GM12878 (cell line): ENCODE results near the gene ASGR2. TPM values are rescaled to one million over a fixed set of nuclear protein-coding genes. Genes with fewer than 3 reads are reported as not detected.
A peak's percentile ranks its signal among the peaks of the same experiment; 100 is the strongest.

Experiments used
- ATAC-seq: fragments of 200-7000 bp; cut with Tn5 transposase; 3 replicates; pipeline ENCODE4 v1.9.1; 2020; ENCODE audit warnings: mild to moderate bottlenecking, moderate library complexity
- BruUV-seq: library from RNA; stranded (reverse); fragments of 400-500 nt; replicated peaks from 2 replicates; lab custom pipeline; 2021; lab: Mats Ljungman, UMichigan
- CTCF ChIA-PET: fragments of 300-600 bp; sonication (Branson Sonifier 250); formaldehyde crosslinking; extraction: SDS; loops from one replicate; lab custom pipeline; 2021; ENCODE audit warnings: inconsistent platforms; lab: Yijun Ruan, JAX
- POLR2A ChIA-PET: fragments of 350-600 bp; formaldehyde crosslinking; extraction: SDS; loops from one replicate; lab custom pipeline; 2021; ENCODE audit warnings: inconsistent platforms; lab: Charles Lee
- RAD21 ChIA-PET: fragments of 300-600 bp; sonication (Branson Sonifier 250); formaldehyde crosslinking; loops from one replicate; lab custom pipeline; 2023; ENCODE audit warnings: antibody characterized with exemption; ENCODE audit not compliant: unreplicated experiment; lab: Charles Lee
- SMC1A ChIA-PET: fragments of 300-600 bp; sonication (Branson Sonifier 250); formaldehyde crosslinking; loops from one replicate; lab custom pipeline; 2023; ENCODE audit not compliant: unreplicated experiment, uncharacterized antibody; lab: Charles Lee
- DNase-seq: peaks from one replicate; pipeline ENCODE4 v3.0.0-alpha.2; 2011; ENCODE audit warnings: low read depth, low spot score
- FAIRE-seq: peaks from 3 replicates; lab custom pipeline; 2011; peaks lifted over from hg19 to GRCh38; lab: Jason Lieb, UNC
- H2AFZ ChIP-seq: 2 replicates; pipeline ENCODE4 v1.6.0; 2011; ENCODE audit warnings: low read depth, low read length, control low read depth; ENCODE audit not compliant: control insufficient read depth
- H3K27ac ChIP-seq: 2 replicates; pipeline ENCODE4 v1.5.1; 2011; ENCODE audit warnings: control low read depth; ENCODE audit not compliant: control insufficient read depth, insufficient read depth
- H3K27me3 ChIP-seq, 2 experiments: replicated peaks in 1 of 2; 2 replicates each; pipeline versions ENCODE4 v1.6.0 to v1.6.1; 2011; ENCODE audit warnings: low read length in 1 of 2; ENCODE audit not compliant: control insufficient read depth in 2 of 2, insufficient read depth in 2 of 2
- H3K36me3 ChIP-seq, 2 experiments: 2 replicates each; pipeline ENCODE4 v1.5.1; 2011; ENCODE audit warnings: low read length in 1 of 2; ENCODE audit not compliant: control insufficient read depth in 2 of 2, insufficient read depth in 2 of 2
- H3K4me1 ChIP-seq: 2 replicates; pipeline ENCODE4 v1.6.1; 2011; ENCODE audit warnings: mild to moderate bottlenecking, low read length, moderate library complexity, mixed read lengths; ENCODE audit not compliant: control insufficient read depth, insufficient read depth
- H3K4me2 ChIP-seq: 2 replicates; pipeline ENCODE4 v1.6.0; 2011; ENCODE audit warnings: control low read depth; ENCODE audit not compliant: control insufficient read depth, insufficient read depth
- H3K4me3 ChIP-seq: fragments of 200-600 bp; sonication (generic); 2 replicates; pipeline ENCODE4 v1.5.1; 2016
- H3K79me2 ChIP-seq: 2 replicates; pipeline ENCODE4 v1.6.0; 2011; ENCODE audit warnings: low read length; ENCODE audit not compliant: control insufficient read depth, insufficient read depth
- H3K9ac ChIP-seq: 2 replicates; pipeline ENCODE4 v1.8.0; 2011; ENCODE audit warnings: low read length, control low read depth, mixed read lengths; ENCODE audit not compliant: control insufficient read depth, insufficient read depth
- H3K9me3 ChIP-seq: replicated peaks from 3 replicates; pipeline ENCODE4 v1.5.1; 2011; ENCODE audit warnings: mild to moderate bottlenecking, low read length; ENCODE audit not compliant: control insufficient read depth, insufficient read depth
- H4K20me1 ChIP-seq: 2 replicates; pipeline ENCODE4 v1.6.0; 2011; ENCODE audit not compliant: control insufficient read depth, insufficient read depth
- ATF3 ChIP-seq: IDR thresholded peaks from 2 replicates; pipeline ENCODE4 v1.6.1; 2011; ENCODE audit warnings: low read depth, mild to moderate bottlenecking, low read length, moderate library complexity, borderline replicate concordance; ENCODE audit errors: extremely low read depth
- CHD1 ChIP-seq: IDR thresholded peaks from 2 replicates; pipeline ENCODE4 v1.6.1; 2012; ENCODE audit warnings: low read depth, low read length, improper control_type of control experiment
- CTCF ChIP-seq, 3 experiments: IDR thresholded peaks in 2 of 3; conservative IDR thresholded peaks in 1 of 3; 2 replicates each; pipeline ENCODE4 v1.5.1; 2011; ENCODE audit warnings: low read depth in 3 of 3, low read length in 3 of 3, mild to moderate bottlenecking in 3 of 3, control low read depth in 2 of 3, moderate library complexity in 2 of 3, inconsistent platforms in 1 of 3, mixed read lengths in 1 of 3; ENCODE audit not compliant: control insufficient read depth in 2 of 3, insufficient read depth in 1 of 3; ENCODE audit errors: extremely low read depth in 1 of 3
- HDGF ChIP-seq: fragments of 450-650 bp; IDR thresholded peaks from 2 replicates; pipeline ENCODE4 v1.6.1; 2016; ENCODE audit warnings: antibody characterized with exemption
- MEF2B ChIP-seq: fragments of 450-650 bp; IDR thresholded peaks from 2 replicates; pipeline ENCODE4 v1.6.1; 2018; ENCODE audit warnings: mild to moderate bottlenecking, moderate library complexity; ENCODE audit not compliant: partially characterized antibody, poor library complexity, severe bottlenecking
- MXI1 ChIP-seq: fragments of 150-350 bp; IDR thresholded peaks from 2 replicates; pipeline ENCODE4 v1.6.1; 2011; ENCODE audit warnings: low read depth, mild to moderate bottlenecking, inconsistent platforms, low read length, improper control_type of control experiment
- PAX5 ChIP-seq: IDR thresholded peaks from 2 replicates; pipeline ENCODE4 v1.6.1; 2011; ENCODE audit warnings: low read depth, low read length, borderline replicate concordance
- PKNOX1 ChIP-seq: fragments of 450-650 bp; IDR thresholded peaks from 2 replicates; pipeline ENCODE4 v1.6.1; 2016; ENCODE audit warnings: mild to moderate bottlenecking
- RAD21 ChIP-seq: IDR thresholded peaks from 2 replicates; pipeline ENCODE4 v1.6.1; 2011; ENCODE audit warnings: mild to moderate bottlenecking, low read depth, low read length, moderate library complexity; ENCODE audit not compliant: insufficient read depth
- SREBF2 ChIP-seq: IDR thresholded peaks from 2 replicates; pipeline ENCODE4 v1.6.1; 2012; ENCODE audit warnings: mild to moderate bottlenecking, low read length
- WGBS: methylation state at CpG from one replicate; pipeline ENCODE4 v1.1.6; 2016; ENCODE audit warnings: low lambda C conversion rate; ENCODE audit not compliant: insufficient replicate concordance, insufficient coverage; ENCODE audit errors: missing lambda C conversion rate; 5-methylcytosine and 5-hydroxymethylcytosine counted together
- in situ Hi-C: fragments of 300-500 bp; cut with MboI; formaldehyde crosslinking; loops from 9 replicates; pipeline ENCODE4 v1.14.3; 2018; ENCODE audit warnings: mixed read lengths
- intact Hi-C: fragments of 100-400 bp; cut with micrococcal nuclease; formaldehyde crosslinking; loops from one replicate; pipeline ENCODE4 v1.14.2; 2022; ENCODE audit not compliant: unreplicated experiment
- polyA plus RNA-seq, 11 experiments: library from polyadenylated mRNA; depleted of rRNA in 4 of 11; unstranded in 6 of 11; stranded (reverse) in 5 of 11; fragments of >200 nt; fragmentation: Nextera tagmentation in 4 of 11; fragmentation: Illumina TruSeq in 1 of 11; extraction: Ambion mirVana in 4 of 11; extraction: Trizol in 1 of 11; gene quantifications; 1 replicate in 1 of 11; 2 replicates in 10 of 11; pipeline versions ENCODE4 v1.2.1 to v1.2.3, GENCODE V29; 2011 to 2016; ENCODE audit warnings: inconsistent platforms in 2 of 11, missing spikeins in 2 of 11, low read depth in 1 of 11
- total RNA-seq, 4 experiments: library from RNA; depleted of rRNA in 3 of 4; stranded (reverse); fragments of >200 nt in 3 of 4; fragmentation: Illumina TruSeq in 1 of 4; extraction: Trizol in 1 of 4; gene quantifications; 2 replicates each; pipeline versions ENCODE4 v1.2.1 to v1.2.3, GENCODE V29; 2013 to 2021

Gene ASGR2
- total and polyA plus RNA-seq, 10 of the 15 experiments (the other 5 are each of a cell fraction or from before 2014, with no cell fraction given) = not detected

DNA sequence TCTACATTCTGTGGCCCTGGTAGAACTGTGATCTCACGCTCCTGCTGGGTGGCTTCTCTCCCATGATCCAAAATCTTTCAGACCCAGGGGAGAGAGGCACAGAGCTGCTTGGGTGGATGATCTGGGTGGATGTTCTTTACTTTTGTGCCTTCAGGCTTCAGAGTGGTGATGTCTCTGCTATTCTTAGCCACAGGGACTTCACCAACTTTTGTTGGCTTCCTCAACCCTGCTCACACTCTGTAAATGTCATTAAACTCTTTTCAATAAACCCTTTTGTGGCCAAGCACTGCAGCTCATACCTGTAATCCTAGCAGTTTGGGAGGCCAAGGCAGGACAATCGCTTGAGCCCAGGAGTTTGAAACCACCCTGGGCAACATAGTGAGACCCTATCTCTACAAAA, 42.2 kb downstream of the ASGR2 start:
- H3K4me2 ChIP-seq = no peak overlapping the region
- ATAC-seq = peak; percentile 27; the same call in 1 of the 3 replicates
- no peaks in the 10 kb centered on the region for H3K4me1 ChIP-seq
- no peak overlapping the region for H3K4me3 ChIP-seq
- TF ChIP-seq HDGF = no peak
- peak; percentile 24 for TF ChIP-seq MEF2B
- no peaks in the 10 kb centered on the region for H3K36me3 ChIP-seq
- RAD21 ChIA-PET = no interaction called here
- no TSS peak for BruUV-seq
- POLR2A ChIA-PET = no interaction called here
- SMC1A ChIA-PET = interaction anchor here (0.8 kb wide), 2 partner anchors 18 to 27 kb away, joined by 3 read pairs; no protein-coding TSS in a partner anchor
- intact Hi-C loops (no loop called here), in situ Hi-C loops (no loop called here)
- CTCF ChIA-PET = interaction anchor here (0.6 to 0.8 kb wide), 2 partner anchors 9 to 40 kb away, joined by 3 to 4 read pairs; no protein-coding TSS in a partner anchor
- no peak for DNase-seq
- no peaks in the 10 kb centered on the region for H4K20me1 ChIP-seq
- no peak overlapping the region for H3K9ac ChIP-seq
- no peak for FAIRE-seq
- no peaks in the 10 kb centered on the region for H3K79me2 ChIP-seq
- no peak overlapping the region for H2AFZ ChIP-seq
- H3K9me3 ChIP-seq = no peaks in the 10 kb centered on the region; the same call in 2 of the 3 replicates
- 47% methylated on average over 2 of the region's 2 CpGs for WGBS
- no peaks in the 10 kb centered on the region for H3K27me3 ChIP-seq
- H3K27ac ChIP-seq = no peak overlapping the region

- H3K36me3 ChIP-seq = no peaks in the 10 kb centered on the region
- RAD21 ChIA-PET = no interaction called here
- H3K27ac ChIP-seq = no peak overlapping the region
- no peak overlapping the region for H3K4me3 ChIP-seq
- in situ Hi-C loops (no loop called here), intact Hi-C loops (no loop called here)
- H2AFZ ChIP-seq = no peak overlapping the region
- no peak for ATAC-seq
- no peak overlapping the region for H3K4me2 ChIP-seq
- SMC1A ChIA-PET = interaction anchor here (0.6 kb wide), 1 partner anchor 56 kb away, joined by 4 read pairs; no protein-coding TSS in a partner anchor
- no TSS peak for BruUV-seq
- 0% methylated on average over 3 of the region's 3 CpGs for WGBS
- no peak for DNase-seq
- TF ChIP-seq ATF3 (no peak), MXI1 (no peak), PKNOX1 (no peak), RAD21 (no peak), SREBF2 (no peak), PAX5 (no peak), CHD1 (no peak), CTCF (IDR thresholded peaks at IDR 0.05 in 2 of 3, conservative IDR thresholded peaks at IDR 0.05 in 1 of 3; ENCODE audit: control insufficient read depth in 2 of 3, extremely low read depth in 1 of 3, insufficient read depth in 1 of 3, low read depth in 3 of 3, low read length in 3 of 3) (no peak)
- no peaks in the 10 kb centered on the region for H4K20me1 ChIP-seq
- FAIRE-seq = no peak
- no peaks in the 10 kb centered on the region for H3K79me2 ChIP-seq
- no peaks in the 10 kb centered on the region; the same call in 2 of the 3 replicates for H3K9me3 ChIP-seq
- POLR2A ChIA-PET = no interaction called here
- no peaks in the 10 kb centered on the region for H3K27me3 ChIP-seq
- no peaks in the 10 kb centered on the region for H3K4me1 ChIP-seq
- H3K9ac ChIP-seq = no peak overlapping the region
- CTCF ChIA-PET = no interaction called here
Observed at GRCh38 chr17:7070712-7071111, 43.9 kb downstream of the ASGR2 start.
